NB4 (cell line): Measurements from ENCODE around the gene SLCO2B1.

Experiments
- CTCF ChIP-seq: IDR thresholded peaks from one replicate; pipeline ENCODE4 v1.5.1; 2012; ENCODE audit warnings: low read depth, low read length
- MYC ChIP-seq: IDR thresholded peaks from 2 replicates; pipeline ENCODE4 v1.6.1; 2011; ENCODE audit warnings: low read depth, low read length
- POLR2A ChIP-seq: IDR thresholded peaks from 2 replicates; pipeline ENCODE4 v1.6.1; 2011; ENCODE audit warnings: mild to moderate bottlenecking; ENCODE audit not compliant: insufficient read length; ENCODE audit errors: extremely low read depth

GRCh38 chr11:75219869-75220268 is 69.0 kb downstream of the SLCO2B1 start:
- TF ChIP-seq POLR2A (no peak), CTCF (no peak), MYC (no peak)
